SK-N-SH (cell line): ENCODE data around the gene SLC26A11. TPM values are rescaled to one million over a fixed set of nuclear protein-coding genes. Genes with fewer than 3 reads are reported as not detected.

ENCODE experiments used
- CTCF ChIA-PET: fragments of 300-600, 350-600 bp; formaldehyde crosslinking; extraction: SDS; loops from one replicate; lab custom pipeline; 2021; lab: Yijun Ruan, JAX
- POLR2A ChIA-PET: fragments of 350-600 bp; sonication (Branson Sonifier 250); formaldehyde crosslinking; extraction: SDS; loops from one replicate; lab custom pipeline; 2020; ENCODE audit warnings: antibody characterized with exemption, inconsistent platforms; lab: Yijun Ruan, JAX
- DNase-seq: peaks from one replicate; pipeline ENCODE4 v3.0.0; 2012
- H2AFZ ChIP-seq: fragments of 200-600 bp; sonication (generic); 2 replicates; pipeline ENCODE4 v1.8.1; 2016; ENCODE audit warnings: antibody characterized with exemption, mild to moderate bottlenecking, low read depth
- H3F3A ChIP-seq: fragments of 200-600 bp; sonication (generic); replicated peaks from 2 replicates; pipeline ENCODE3; 2016; ENCODE audit warnings: antibody characterized with exemption, mild to moderate bottlenecking; ENCODE audit not compliant: insufficient read depth
- H3K27ac ChIP-seq, 2 experiments: fragments of 200-500 bp in 1 of 2; fragments of 200-600 bp in 1 of 2; sonication (Bioruptor generic) in 1 of 2; sonication (generic), shearing (Covaris generic) in 1 of 2; 2 replicates each; pipeline versions ENCODE4 v1.5.1 to v1.6.1; 2014 to 2016; ENCODE audit warnings: low read depth in 2 of 2, inconsistent platforms in 1 of 2, low read length in 1 of 2, mild to moderate bottlenecking in 1 of 2, mixed read lengths in 1 of 2
- H3K27me3 ChIP-seq: fragments of 200-600 bp; sonication (generic), shearing (Covaris generic); 2 replicates; pipeline ENCODE4 v1.6.1; 2016; ENCODE audit warnings: mixed run types; ENCODE audit not compliant: insufficient read depth
- H3K36me3 ChIP-seq, 2 experiments: fragments of 200-500 bp in 1 of 2; fragments of 200-600 bp in 1 of 2; sonication (Bioruptor generic) in 1 of 2; sonication (generic) in 1 of 2; replicated peaks in 1 of 2; 2 replicates each; pipeline versions ENCODE3 to v1.5.1; 2014 to 2016; ENCODE audit warnings: low read length in 1 of 2, mild to moderate bottlenecking in 1 of 2; ENCODE audit not compliant: insufficient read depth in 2 of 2, control insufficient read depth in 1 of 2
- H3K4me1 ChIP-seq, 2 experiments: fragments of 200-500 bp in 1 of 2; fragments of 200-600 bp in 1 of 2; sonication (Bioruptor generic) in 1 of 2; sonication (generic), shearing (Covaris generic) in 1 of 2; 2 replicates each; pipeline versions ENCODE4 v1.5.1 to v1.6.1; 2014 to 2016; ENCODE audit warnings: low read depth in 1 of 2, low read length in 1 of 2, mixed run types in 1 of 2; ENCODE audit not compliant: insufficient read depth in 2 of 2, control insufficient read depth in 1 of 2
- H3K4me2 ChIP-seq: fragments of 200-600 bp; sonication (generic), shearing (Covaris generic); 2 replicates; pipeline ENCODE4 v1.6.1; 2017; ENCODE audit warnings: mixed run types
- H3K4me3 ChIP-seq, 2 experiments: fragments of 200-500 bp in 1 of 2; fragments of 200-600 bp in 1 of 2; sonication (Bioruptor generic) in 1 of 2; sonication (generic), shearing (Covaris generic) in 1 of 2; 2 replicates each; pipeline versions ENCODE4 v1.5.1 to v1.8.1; 2014 to 2016; ENCODE audit warnings: low read depth in 2 of 2, inconsistent platforms in 1 of 2, low read length in 1 of 2, mild to moderate bottlenecking in 1 of 2, mixed read lengths in 1 of 2, moderate library complexity in 1 of 2
- H3K79me2 ChIP-seq: fragments of 200-600 bp; sonication (generic); 2 replicates; pipeline ENCODE4 v1.8.1; 2017; ENCODE audit warnings: mild to moderate bottlenecking; ENCODE audit not compliant: insufficient read depth
- H3K9ac ChIP-seq: fragments of 200-600 bp; sonication (generic); 2 replicates; pipeline ENCODE4 v1.6.1; 2017; ENCODE audit warnings: mixed run types
- H3K9me2 ChIP-seq: fragments of 200-600 bp; sonication (generic); 2 replicates; pipeline ENCODE4 v1.6.1; 2017; ENCODE audit warnings: mixed run types
- H3K9me3 ChIP-seq: fragments of 200-600 bp; sonication (generic); 2 replicates; pipeline ENCODE4 v1.6.1; 2017; ENCODE audit warnings: mixed run types, mild to moderate bottlenecking, moderate library complexity
- H4K20me1 ChIP-seq: fragments of 200-600 bp; sonication (generic); 2 replicates; pipeline ENCODE4 v1.6.1; 2017; ENCODE audit warnings: mild to moderate bottlenecking, mixed run types; ENCODE audit not compliant: insufficient read depth
- CHD2 ChIP-seq: fragments of 150-350 bp; IDR thresholded peaks from 2 replicates; pipeline ENCODE4 v1.6.1; 2018; ENCODE audit warnings: low read length; ENCODE audit not compliant: partially characterized antibody
- CTCF ChIP-seq: fragments of 200-600 bp; sonication (generic); IDR thresholded peaks from 2 replicates; pipeline ENCODE4 v1.6.1; 2017; ENCODE audit warnings: antibody characterized with exemption, mild to moderate bottlenecking, moderate library complexity
- EZH2phosphoT487 ChIP-seq: fragments of 200-600 bp; sonication (generic); IDR thresholded peaks from 2 replicates; pipeline ENCODE4 v1.6.1; 2017; ENCODE audit warnings: low read depth, mixed run types, mild to moderate bottlenecking, antibody characterized with exemption, moderate library complexity, borderline replicate concordance
- FOXJ3 ChIP-seq: sonication (generic); formaldehyde crosslinking; IDR thresholded peaks from 2 replicates; pipeline ENCODE4 v1.5.1; 2020; ENCODE audit warnings: mild to moderate bottlenecking, missing genetic modification reagents
- FOXM1 ChIP-seq: IDR thresholded peaks from 2 replicates; pipeline ENCODE4 v1.4.0; 2012; ENCODE audit warnings: low read depth, mild to moderate bottlenecking
- GATA2 ChIP-seq: sonication (generic); formaldehyde crosslinking; IDR thresholded peaks from 2 replicates; pipeline ENCODE4 v1.5.0; 2020; ENCODE audit warnings: mild to moderate bottlenecking, missing genetic modification reagents
- JUND ChIP-seq: IDR thresholded peaks from 2 replicates; pipeline ENCODE4 v1.4.0; 2012
- MAX ChIP-seq: IDR thresholded peaks from 2 replicates; pipeline ENCODE4 v1.4.0; 2012; ENCODE audit warnings: low read depth
- MXI1 ChIP-seq: IDR thresholded peaks from 2 replicates; pipeline ENCODE4 v1.6.1; 2012; ENCODE audit warnings: mild to moderate bottlenecking, low read depth, low read length, improper control_type of control experiment
- NFIC ChIP-seq: IDR thresholded peaks from 2 replicates; pipeline ENCODE4 v1.4.0; 2012; ENCODE audit warnings: borderline replicate concordance
- NRF1 ChIP-seq: IDR thresholded peaks from 2 replicates; pipeline ENCODE4 v1.6.1; 2012; ENCODE audit warnings: low read depth, mild to moderate bottlenecking, low read length
- POLR2AphosphoS5 ChIP-seq: IDR thresholded peaks from 2 replicates; pipeline ENCODE4 v1.6.1; 2012; ENCODE audit warnings: low read depth, low read length
- REST ChIP-seq: IDR thresholded peaks from 2 replicates; pipeline ENCODE4 v1.6.1; 2012; ENCODE audit warnings: mild to moderate bottlenecking, low read depth, low read length, moderate library complexity
- SMC3 ChIP-seq: IDR thresholded peaks from 2 replicates; pipeline ENCODE4 v1.6.1; 2012; ENCODE audit warnings: low read depth, low read length, improper control_type of control experiment
- USF1 ChIP-seq: IDR thresholded peaks from 2 replicates; pipeline ENCODE4 v1.4.0; 2012; ENCODE audit warnings: low read depth, borderline replicate concordance
- WGBS: methylation state at CpG from one replicate; pipeline ENCODE4 v1.1.6; 2017; ENCODE audit warnings: low lambda C conversion rate; 5-methylcytosine and 5-hydroxymethylcytosine counted together
- polyA plus RNA-seq, 3 experiments: library from polyadenylated mRNA; depleted of rRNA; stranded (reverse); fragments of >200 nt; gene quantifications; 2 replicates each; pipeline ENCODE4 v1.2.3, GENCODE V29; 2012

SLC26A11 gene
- polyA plus RNA-seq, 1 of the 3 experiments (the other 2 are of a cell fraction), result 35.9 TPM

GRCh38 chr17:80191192-80191591 is 29.0 kb upstream of the SLC26A11 start:
- H3K27me3 ChIP-seq, result 0 out of 2 replicates have a peak, but pooled peaks cover 9% of the 10 kb centered on the region
- H2AFZ ChIP-seq, result no peak overlapping the region
- no peaks in the 10 kb centered on the region for H3K36me3 ChIP-seq
- CTCF ChIA-PET, result interaction anchor here (1.1 to 2.0 kb wide), 3 partner anchors 8 to 911 kb away, joined by 3 to 6 read pairs (median 4); no protein-coding TSS in a partner anchor
- no peak for DNase-seq
- H3K9me2 ChIP-seq, result no peaks in the 10 kb centered on the region
- H3K27ac ChIP-seq, result no peak overlapping the region
- no peak overlapping the region for H3K4me2 ChIP-seq
- no peaks in the 10 kb centered on the region for H3K9me3 ChIP-seq
- no peak for TF ChIP-seq MXI1
- TF ChIP-seq CHD2, result no peak
- no peak for TF ChIP-seq REST
- no peak for TF ChIP-seq NFIC
- TF ChIP-seq POLR2AphosphoS5, result no peak
- TF ChIP-seq MAX, result no peak
- TF ChIP-seq GATA2 (CRISPR knock-in tag), result no peak
- TF ChIP-seq CTCF, result no peak
- TF ChIP-seq JUND, result no peak
- no peak for TF ChIP-seq FOXM1
- no peak for TF ChIP-seq SMC3
- TF ChIP-seq EZH2phosphoT487, result no peak
- TF ChIP-seq USF1, result no peak
- no peak for TF ChIP-seq FOXJ3 (CRISPR knock-in tag)
- TF ChIP-seq NRF1, result no peak
- H3F3A ChIP-seq, result no peaks in the 10 kb centered on the region
- POLR2A ChIA-PET, result no interaction called here
- no peaks in the 10 kb centered on the region for H4K20me1 ChIP-seq
- no peak overlapping the region for H3K9ac ChIP-seq
- WGBS, result 94% methylated on average over 20 of the region's 20 CpGs
- H3K4me1 ChIP-seq, result no peaks in the 10 kb centered on the region
- H3K79me2 ChIP-seq, result no peaks in the 10 kb centered on the region
- no peak overlapping the region for H3K4me3 ChIP-seq
